ENCODE results near the gene ZEB1. TPM values are rescaled to one million over a fixed set of nuclear protein-coding genes. Genes with fewer than 3 reads are reported as not detected.

Gene ZEB1
- total and polyA plus RNA-seq, 2 of the 8 experiments (the other 6 are each of a cell fraction or from before 2014, with no cell fraction given): 0.08 to 0.15 TPM

GRCh38 chr10:31322647-31323046, 3.6 kb downstream of the ZEB1 start (continued):
- TF ChIP-seq CHD7 (IDR thresholded peaks at IDR 0.05; ENCODE audit: insufficient replicate concordance, low read length): no peak
